ENCODE measurements around the gene RAB11FIP4. TPM values are rescaled to one million over a fixed set of nuclear protein-coding genes. Genes with fewer than 3 reads are reported as not detected.

Gene RAB11FIP4
- total and polyA plus RNA-seq, 2 of the 13 experiments (the other 11 are each of a cell fraction or from before 2014, with no cell fraction given), result 28.0 to 89.3 TPM

DNA sequence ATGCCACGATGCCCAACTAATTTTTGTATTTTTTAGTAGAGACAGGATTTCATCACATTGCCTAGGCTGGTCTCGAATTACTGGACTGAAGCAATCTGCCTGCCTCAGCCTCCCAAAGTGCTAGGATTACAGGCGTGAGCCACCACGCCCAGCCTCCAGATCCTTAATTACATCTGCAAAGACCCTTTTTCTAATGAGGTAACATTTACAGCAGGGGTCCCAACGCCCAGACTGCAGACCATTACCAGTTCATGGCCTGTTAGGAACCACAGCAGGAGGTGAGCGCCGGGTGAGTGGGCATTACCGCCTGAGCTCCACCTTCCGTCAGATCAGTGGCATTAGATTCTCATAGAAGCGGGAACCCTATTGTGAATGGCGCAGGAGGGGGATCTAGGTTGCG lies 4.0 kb upstream of the RAB11FIP4 start (continued):
- TF ChIP-seq LCORL (IDR thresholded peaks at IDR 0.05) (no peak), LCORL (CRISPR knock-in tag; IDR thresholded peaks at IDR 0.05) (no peak), SPEN (CRISPR knock-in tag; IDR thresholded peaks at IDR 0.05; ENCODE audit: low read depth) (no peak), ZNF549 (CRISPR knock-in tag; IDR thresholded peaks at IDR 0.05) (no peak)
- TF ChIP-seq, protein P1, sequence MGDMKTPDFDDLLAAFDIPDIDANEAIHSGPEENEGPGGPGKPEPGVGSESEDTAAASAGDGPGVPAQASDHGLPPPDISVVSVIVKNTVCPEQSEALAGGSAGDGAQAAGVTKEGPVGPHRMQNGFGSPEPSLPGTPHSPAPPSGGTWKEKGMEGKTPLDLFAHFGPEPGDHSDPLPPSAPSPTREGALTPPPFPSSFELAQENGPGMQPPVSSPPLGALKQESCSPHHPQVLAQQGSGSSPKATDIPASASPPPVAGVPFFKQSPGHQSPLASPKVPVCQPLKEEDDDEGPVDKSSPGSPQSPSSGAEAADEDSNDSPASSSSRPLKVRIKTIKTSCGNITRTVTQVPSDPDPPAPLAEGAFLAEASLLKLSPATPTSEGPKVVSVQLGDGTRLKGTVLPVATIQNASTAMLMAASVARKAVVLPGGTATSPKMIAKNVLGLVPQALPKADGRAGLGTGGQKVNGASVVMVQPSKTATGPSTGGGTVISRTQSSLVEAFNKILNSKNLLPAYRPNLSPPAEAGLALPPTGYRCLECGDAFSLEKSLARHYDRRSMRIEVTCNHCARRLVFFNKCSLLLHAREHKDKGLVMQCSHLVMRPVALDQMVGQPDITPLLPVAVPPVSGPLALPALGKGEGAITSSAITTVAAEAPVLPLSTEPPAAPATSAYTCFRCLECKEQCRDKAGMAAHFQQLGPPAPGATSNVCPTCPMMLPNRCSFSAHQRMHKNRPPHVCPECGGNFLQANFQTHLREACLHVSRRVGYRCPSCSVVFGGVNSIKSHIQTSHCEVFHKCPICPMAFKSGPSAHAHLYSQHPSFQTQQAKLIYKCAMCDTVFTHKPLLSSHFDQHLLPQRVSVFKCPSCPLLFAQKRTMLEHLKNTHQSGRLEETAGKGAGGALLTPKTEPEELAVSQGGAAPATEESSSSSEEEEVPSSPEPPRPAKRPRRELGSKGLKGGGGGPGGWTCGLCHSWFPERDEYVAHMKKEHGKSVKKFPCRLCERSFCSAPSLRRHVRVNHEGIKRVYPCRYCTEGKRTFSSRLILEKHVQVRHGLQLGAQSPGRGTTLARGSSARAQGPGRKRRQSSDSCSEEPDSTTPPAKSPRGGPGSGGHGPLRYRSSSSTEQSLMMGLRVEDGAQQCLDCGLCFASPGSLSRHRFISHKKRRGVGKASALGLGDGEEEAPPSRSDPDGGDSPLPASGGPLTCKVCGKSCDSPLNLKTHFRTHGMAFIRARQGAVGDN (CRISPR knock-in tag; IDR thresholded peaks at IDR 0.05), result no peak

DNA sequence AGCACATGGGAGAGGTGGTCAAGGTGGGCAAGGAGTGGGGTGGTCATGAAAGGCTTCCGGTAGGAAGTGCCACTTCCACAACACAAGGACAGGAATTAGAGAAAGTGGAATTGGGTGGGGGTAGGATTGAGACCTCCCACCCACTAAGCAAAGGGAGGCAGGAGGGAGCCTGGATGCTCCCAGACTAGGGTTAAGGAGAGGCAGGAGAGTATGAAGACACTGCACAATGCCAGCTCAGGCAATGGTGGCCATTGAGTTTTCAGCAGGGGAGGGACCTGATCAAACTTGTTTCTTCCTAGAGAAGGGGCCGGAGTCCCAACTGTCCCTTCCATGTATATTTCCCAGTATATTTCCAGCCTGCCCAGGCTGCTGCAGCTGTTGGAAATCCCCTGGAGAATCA lies 3.1 kb upstream of the RAB11FIP4 start:
- FAIRE-seq (no peak), ATAC-seq (no peak), DNase-seq (ENCODE audit: low spot score) (no peak)
- Histone ChIP-seq H3K4me3 (replicated peaks in 1 of 3; ENCODE audit: insufficient read depth in 1 of 3, low read depth in 2 of 3, low read length in 3 of 3) (no peak overlapping the region), H3K4me1 (ENCODE audit: insufficient read depth, low read length) (no peaks in the 10 kb centered on the region), H3K36me3 (replicated peaks in 1 of 2; ENCODE audit: control insufficient read depth in 1 of 2, insufficient read depth in 2 of 2, low read length in 2 of 2) (no peaks in the 10 kb centered on the region), H2AFZ (ENCODE audit: low read length) (no peak overlapping the region), H3K27ac (ENCODE audit: extremely low read length, insufficient read depth, low read length) (no peak overlapping the region), H3K79me2 (ENCODE audit: insufficient read depth, low read length) (no peaks in the 10 kb centered on the region), H3K9ac (ENCODE audit: insufficient read depth, low read depth, low read length) (no peak overlapping the region), H3K9me3 (ENCODE audit: low read length) (no peaks in the 10 kb centered on the region), H3K27me3 (ENCODE audit: control insufficient read depth in 1 of 2, insufficient read depth in 2 of 2, low read length in 2 of 2) (peaks cover 8 to 31% of the 10 kb centered on the region in 2 experiments), H3K4me2 (ENCODE audit: low read depth, low read length) (no peak overlapping the region), H4K20me1 (ENCODE audit: insufficient read depth, low read length) (no peaks in the 10 kb centered on the region)
- ChIA-PET POLR2A (no interaction called here), CTCF (ENCODE audit: low intra/inter-chr PET ratio, low total read pairs) (interaction anchor here (2.3 kb wide), 1 partner anchor 137 kb away, joined by 24 read pairs; no protein-coding TSS in a partner anchor)
- in situ Hi-C loops (cut with HindIII; ENCODE audit: extremely low pct_ligation_motif_present, low pct_unique_long_range_greater_than_20kb) (no loop called here), intact Hi-C loops (cut with micrococcal nuclease; ENCODE audit: unreplicated experiment) (no loop called here)
- no TSS peak for BruUV-seq (replicated peaks)
- WGBS (ENCODE audit: low lambda C conversion rate), result 84% methylated on average over 1 of the region's 2 CpGs
- TF ChIP-seq NFE2 (CRISPR knock-in tag; IDR thresholded peaks at IDR 0.05) (no peak), MAFF (IDR thresholded peaks at IDR 0.05; ENCODE audit: low read depth, low read length) (no peak), ZNF383 (CRISPR knock-in tag; IDR thresholded peaks at IDR 0.05; ENCODE audit: borderline replicate concordance) (no peak), BHLHE40 (IDR thresholded peaks at IDR 0.05; ENCODE audit: low read length) (no peak), CEBPB (IDR thresholded peaks at IDR 0.05; ENCODE audit: borderline replicate concordance, low read depth, low read length) (no peak), ZSCAN25 (CRISPR knock-in tag; IDR thresholded peaks at IDR 0.05) (no peak), HOXA3 (CRISPR knock-in tag; IDR thresholded peaks at IDR 0.05) (no peak), ZNF17 (CRISPR knock-in tag; IDR thresholded peaks at IDR 0.05) (no peak), WIZ (CRISPR knock-in tag; IDR thresholded peaks at IDR 0.05) (no peak)
- TF ChIP-seq, protein P2, sequence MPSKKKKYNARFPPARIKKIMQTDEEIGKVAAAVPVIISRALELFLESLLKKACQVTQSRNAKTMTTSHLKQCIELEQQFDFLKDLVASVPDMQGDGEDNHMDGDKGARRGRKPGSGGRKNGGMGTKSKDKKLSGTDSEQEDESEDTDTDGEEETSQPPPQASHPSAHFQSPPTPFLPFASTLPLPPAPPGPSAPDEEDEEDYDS (CRISPR knock-in tag; IDR thresholded peaks at IDR 0.05), result no peak
- TF ChIP-seq, protein P3, sequence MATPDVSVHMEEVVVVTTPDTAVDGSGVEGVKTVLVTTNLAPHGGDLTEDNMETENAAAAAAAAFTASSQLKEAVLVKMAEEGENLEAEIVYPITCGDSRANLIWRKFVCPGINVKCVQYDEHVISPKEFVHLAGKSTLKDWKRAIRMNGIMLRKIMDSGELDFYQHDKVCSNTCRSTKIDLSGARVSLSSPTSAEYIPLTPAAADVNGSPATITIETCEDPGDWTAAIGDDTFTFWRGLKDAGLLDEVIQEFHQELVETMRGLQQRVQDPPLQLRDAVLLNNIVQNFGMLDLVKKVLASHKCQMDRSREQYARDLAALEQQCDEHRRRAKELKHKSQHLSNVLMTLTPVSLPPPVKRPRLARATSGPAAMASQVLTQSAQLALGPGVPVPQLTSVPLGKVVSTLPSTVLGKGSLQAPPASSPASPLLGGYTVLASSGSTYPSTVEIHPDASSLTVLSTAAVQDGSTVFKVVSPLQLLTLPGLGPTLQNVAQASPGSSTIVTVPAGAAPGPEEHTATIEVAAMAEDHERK (CRISPR knock-in tag; IDR thresholded peaks at IDR 0.05; ENCODE audit: low read depth), result no peak
- TF ChIP-seq, protein P4, sequence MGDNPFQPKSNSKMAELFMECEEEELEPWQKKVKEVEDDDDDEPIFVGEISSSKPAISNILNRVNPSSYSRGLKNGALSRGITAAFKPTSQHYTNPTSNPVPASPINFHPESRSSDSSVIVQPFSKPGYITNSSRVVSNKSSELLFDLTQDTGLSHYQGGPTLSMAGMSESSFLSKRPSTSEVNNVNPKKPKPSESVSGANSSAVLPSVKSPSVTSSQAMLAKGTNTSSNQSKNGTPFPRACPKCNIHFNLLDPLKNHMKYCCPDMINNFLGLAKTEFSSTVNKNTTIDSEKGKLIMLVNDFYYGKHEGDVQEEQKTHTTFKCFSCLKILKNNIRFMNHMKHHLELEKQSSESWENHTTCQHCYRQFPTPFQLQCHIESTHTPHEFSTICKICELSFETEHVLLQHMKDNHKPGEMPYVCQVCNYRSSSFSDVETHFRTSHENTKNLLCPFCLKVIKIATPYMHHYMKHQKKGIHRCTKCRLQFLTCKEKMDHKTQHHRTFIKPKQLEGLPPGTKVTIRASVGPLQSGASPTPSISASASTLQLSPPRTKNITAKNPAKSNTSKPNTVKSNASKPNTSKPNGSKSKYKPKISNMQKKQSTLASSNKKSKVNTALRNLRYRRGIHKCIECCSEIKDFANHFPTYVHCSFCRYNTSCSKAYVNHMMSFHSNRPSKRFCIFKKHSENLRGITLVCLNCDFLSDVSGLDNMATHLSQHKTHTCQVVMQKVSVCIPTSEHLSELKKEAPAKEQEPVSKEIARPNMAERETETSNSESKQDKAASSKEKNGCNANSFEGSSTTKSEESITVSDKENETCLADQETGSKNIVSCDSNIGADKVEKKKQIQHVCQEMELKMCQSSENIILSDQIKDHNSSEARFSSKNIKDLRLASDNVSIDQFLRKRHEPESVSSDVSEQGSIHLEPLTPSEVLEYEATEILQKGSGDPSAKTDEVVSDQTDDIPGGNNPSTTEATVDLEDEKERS (CRISPR knock-in tag; IDR thresholded peaks at IDR 0.05), result no peak

Measured in HepG2 (cell line).